ENCODE measurements around the gene CHN2. TPM values are rescaled to one million over a fixed set of nuclear protein-coding genes. Genes with fewer than 3 reads are reported as not detected.

Gene CHN2
- total RNA-seq, 6 donors from 2014 or later: 6.2 to 13.7 (median 11.2) TPM

DNA sequence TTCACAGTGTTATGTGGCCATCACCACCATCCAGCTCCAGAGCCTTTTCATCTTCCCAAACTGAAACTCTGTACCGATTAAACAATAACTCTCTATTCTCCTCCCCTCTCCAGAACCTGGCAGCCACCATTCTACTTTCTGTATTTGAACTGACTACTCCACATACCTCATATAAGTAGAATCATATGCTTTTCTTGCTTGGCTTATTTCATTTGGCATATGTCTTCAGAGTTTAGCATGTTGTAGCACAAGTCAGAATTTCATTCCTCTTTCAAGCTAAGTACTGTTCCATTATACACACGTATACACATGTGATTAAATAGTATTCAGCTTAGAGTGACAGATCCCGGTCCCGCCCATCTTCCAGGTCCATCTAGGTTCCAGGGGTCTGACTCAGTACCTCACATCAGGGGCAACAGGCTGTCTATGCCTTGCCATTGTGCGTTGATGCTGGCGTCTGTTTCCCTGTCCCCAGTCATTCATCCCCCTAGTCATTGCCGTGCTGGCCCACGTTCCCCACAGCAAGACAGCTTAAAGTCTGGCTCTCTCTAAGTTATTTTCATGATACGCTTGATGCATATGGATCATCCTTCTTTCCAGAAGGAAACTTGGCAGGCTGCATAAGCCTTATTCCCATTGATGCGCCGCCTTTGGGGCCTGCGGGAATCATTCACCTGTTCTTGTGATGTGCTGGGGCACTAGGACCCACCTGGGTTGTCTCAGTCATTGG, 108.3 kb downstream of the CHN2 start:
- DNase-seq (no peak), ATAC-seq (ENCODE audit: low FRiP score in 2 of 2) (no peak)
- 86 to 90% methylated on average over 12 of the region's 12 CpGs for WGBS, 2 donors
- H3K27ac ChIP-seq: no peak overlapping the region
- TF ChIP-seq POLR2A (IDR thresholded peaks at IDR 0.05) (no peak), EP300 (IDR thresholded peaks at IDR 0.05) (no peak), CTCF (IDR thresholded peaks at IDR 0.05) (no peak), POLR2AphosphoS5 (IDR thresholded peaks at IDR 0.05) (no peak)
- H3K36me3 ChIP-seq: no peaks in the 10 kb centered on the region
- H3K9me3 ChIP-seq: no peaks in the 10 kb centered on the region
- no peaks in the 10 kb centered on the region for H3K27me3 ChIP-seq
- no peak overlapping the region for H3K4me3 ChIP-seq
- H3K4me1 ChIP-seq: no peaks in the 10 kb centered on the region

- 47 to 66% methylated on average over 6 of the region's 6 CpGs for WGBS, 2 donors
- DNase-seq (no peak), ATAC-seq (ENCODE audit: low FRiP score in 2 of 2) (peak in 1 of 2 donors; percentile 42)
- Histone ChIP-seq H3K4me1 (no peaks in the 10 kb centered on the region), H3K9me3 (no peaks in the 10 kb centered on the region), H3K27ac (no peak overlapping the region), H3K4me3 (no peak overlapping the region), H3K36me3 (no peaks in the 10 kb centered on the region), H3K27me3 (no peaks in the 10 kb centered on the region)
- TF ChIP-seq POLR2AphosphoS5 (IDR thresholded peaks at IDR 0.05) (no peak), POLR2A (IDR thresholded peaks at IDR 0.05) (no peak), EP300 (IDR thresholded peaks at IDR 0.05) (no peak), CTCF (IDR thresholded peaks at IDR 0.05) (no peak)
Measured at GRCh38 chr7:29304756-29305155, 110.2 kb downstream of the CHN2 start.

DNA sequence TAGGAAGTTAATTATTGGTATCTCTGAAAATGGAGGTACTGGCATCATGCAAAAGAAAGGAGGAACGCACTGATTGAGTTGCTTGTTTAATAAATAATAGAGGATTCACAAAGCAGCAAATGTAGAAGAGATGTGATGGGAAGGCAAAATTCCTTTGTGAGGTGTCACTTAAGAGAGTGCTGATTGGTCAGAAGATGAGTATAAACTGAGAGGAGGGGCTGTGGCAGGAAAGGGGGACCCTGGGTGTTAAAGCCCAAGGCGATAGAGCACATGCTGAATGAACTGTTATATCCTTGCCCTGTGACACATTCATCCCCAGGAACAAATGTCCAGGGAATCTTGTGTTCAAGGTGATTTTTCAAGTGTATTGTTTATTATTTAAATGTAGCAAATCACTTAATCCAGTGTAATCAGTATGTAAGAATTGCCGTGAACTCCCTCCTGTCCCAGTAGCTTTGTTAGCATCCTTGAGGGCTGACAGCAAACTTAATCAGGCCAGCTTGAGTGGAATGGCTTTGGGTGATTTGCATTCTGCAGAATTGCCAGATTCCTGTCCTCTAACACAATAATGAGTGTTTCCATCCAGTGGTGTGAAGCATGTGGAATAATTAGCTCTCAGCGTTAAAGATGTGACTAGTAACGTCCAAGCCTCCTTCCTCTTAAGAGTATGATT, 111.9 kb downstream of the CHN2 start:
- WGBS, 2 donors: 77 to 87% methylated on average over 5 of the region's 5 CpGs
- H3K4me3 ChIP-seq: no peak overlapping the region
- no peaks in the 10 kb centered on the region for H3K4me1 ChIP-seq
- TF ChIP-seq CTCF (IDR thresholded peaks at IDR 0.05): no peak
- no peak for TF ChIP-seq EP300 (IDR thresholded peaks at IDR 0.05)
- TF ChIP-seq POLR2A (IDR thresholded peaks at IDR 0.05): no peak
- no peak for TF ChIP-seq POLR2AphosphoS5 (IDR thresholded peaks at IDR 0.05)
- no peaks in the 10 kb centered on the region for H3K9me3 ChIP-seq
- DNase-seq: no peak
- no peak overlapping the region for H3K27ac ChIP-seq
- no peak for ATAC-seq (ENCODE audit: low FRiP score in 2 of 2)
- no peaks in the 10 kb centered on the region for H3K36me3 ChIP-seq
- H3K27me3 ChIP-seq: no peaks in the 10 kb centered on the region

DNA sequence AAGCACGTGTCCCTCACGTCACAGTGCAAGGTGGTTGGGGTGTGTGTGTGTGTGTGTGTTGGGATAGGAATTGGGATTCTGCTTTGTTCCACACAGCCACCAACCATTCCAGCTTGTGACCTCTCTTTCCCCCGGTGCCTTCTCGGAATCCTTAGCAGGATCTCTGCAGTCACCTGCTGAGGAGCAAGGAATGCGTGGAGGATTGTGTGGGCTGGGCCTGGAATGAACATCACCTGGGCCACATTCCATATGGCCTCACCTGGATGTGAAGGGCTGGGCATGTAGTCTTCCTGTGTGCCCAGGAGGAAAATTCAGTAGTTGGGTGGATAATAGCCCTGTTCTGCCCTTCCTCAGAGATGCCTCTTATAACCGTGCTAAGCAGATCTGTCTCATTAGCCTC, 113.8 kb downstream of the CHN2 start:
- H3K27ac ChIP-seq: no peak overlapping the region
- TF ChIP-seq EP300 (IDR thresholded peaks at IDR 0.05): no peak
- no peak for TF ChIP-seq POLR2A (IDR thresholded peaks at IDR 0.05)
- TF ChIP-seq POLR2AphosphoS5 (IDR thresholded peaks at IDR 0.05): no peak
- no peak for TF ChIP-seq CTCF (IDR thresholded peaks at IDR 0.05)
- no peaks in the 10 kb centered on the region for H3K27me3 ChIP-seq
- no peaks in the 10 kb centered on the region for H3K36me3 ChIP-seq
- no peaks in the 10 kb centered on the region for H3K9me3 ChIP-seq
- DNase-seq (no peak), ATAC-seq (ENCODE audit: low FRiP score in 2 of 2) (peak in 1 of 2 donors; percentile 12)
- no peaks in the 10 kb centered on the region for H3K4me1 ChIP-seq
- 93 to 95% methylated on average over 6 of the region's 6 CpGs for WGBS, 2 donors
- H3K4me3 ChIP-seq: no peak overlapping the region

Measured in upper lobe of left lung (tissue), 6 donors.